DOHH2 (cell line): ENCODE measurements around the gene CDKAL1.

Experiments used
- EZH2phosphoT487 ChIP-seq: fragments of 200-600 bp; sonication (generic); IDR thresholded peaks from 2 replicates; pipeline ENCODE4 v1.6.1; 2017; ENCODE audit warnings: borderline replicate concordance, mild to moderate bottlenecking, antibody characterized with exemption, low read length, moderate library complexity, mixed read lengths
- TF ChIP-seq, protein P1 (sequence below): fragments of 200-600 bp; sonication (generic); IDR thresholded peaks from one replicate; pipeline ENCODE4 v1.5.1; 2014; ENCODE audit warnings: antibody characterized with exemption, mild to moderate bottlenecking, low read depth, low read length; ENCODE audit not compliant: poor library complexity, severe bottlenecking

DNA sequence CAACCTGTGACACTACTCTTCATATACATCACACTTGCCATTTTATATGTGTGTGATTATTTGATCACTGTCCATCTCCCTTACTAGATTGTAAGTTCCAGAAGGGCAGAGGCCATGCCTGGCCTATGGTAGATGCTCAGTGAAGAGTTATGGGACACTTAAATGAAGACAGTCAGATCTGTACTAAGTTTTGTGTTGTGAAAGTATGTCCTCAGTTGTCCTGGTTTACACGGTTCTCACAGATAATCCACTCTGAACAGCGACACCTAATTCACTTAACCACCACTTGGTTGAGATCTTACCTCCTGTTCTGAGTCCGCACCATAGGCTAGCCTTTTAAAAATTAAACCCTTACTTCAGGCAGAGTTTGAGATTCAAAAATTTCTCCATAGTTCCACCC lies 625.2 kb downstream of the CDKAL1 start:
- TF ChIP-seq, protein P1, sequence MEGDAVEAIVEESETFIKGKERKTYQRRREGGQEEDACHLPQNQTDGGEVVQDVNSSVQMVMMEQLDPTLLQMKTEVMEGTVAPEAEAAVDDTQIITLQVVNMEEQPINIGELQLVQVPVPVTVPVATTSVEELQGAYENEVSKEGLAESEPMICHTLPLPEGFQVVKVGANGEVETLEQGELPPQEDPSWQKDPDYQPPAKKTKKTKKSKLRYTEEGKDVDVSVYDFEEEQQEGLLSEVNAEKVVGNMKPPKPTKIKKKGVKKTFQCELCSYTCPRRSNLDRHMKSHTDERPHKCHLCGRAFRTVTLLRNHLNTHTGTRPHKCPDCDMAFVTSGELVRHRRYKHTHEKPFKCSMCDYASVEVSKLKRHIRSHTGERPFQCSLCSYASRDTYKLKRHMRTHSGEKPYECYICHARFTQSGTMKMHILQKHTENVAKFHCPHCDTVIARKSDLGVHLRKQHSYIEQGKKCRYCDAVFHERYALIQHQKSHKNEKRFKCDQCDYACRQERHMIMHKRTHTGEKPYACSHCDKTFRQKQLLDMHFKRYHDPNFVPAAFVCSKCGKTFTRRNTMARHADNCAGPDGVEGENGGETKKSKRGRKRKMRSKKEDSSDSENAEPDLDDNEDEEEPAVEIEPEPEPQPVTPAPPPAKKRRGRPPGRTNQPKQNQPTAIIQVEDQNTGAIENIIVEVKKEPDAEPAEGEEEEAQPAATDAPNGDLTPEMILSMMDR, result no peak
- TF ChIP-seq EZH2phosphoT487, result no peak
